Stimulated activated naive CD8-positive, alpha-beta T cell treated with anti-CD3 and anti-CD28 coated beads, Interleukin-15, Interleukin-2, amounts not matched to agents 100 ng/mL and 50 ng/mL, for 24 hours (primary cell): Measurements from ENCODE around the gene KIT.

Experiments used
- H3K27ac Mint-ChIP-seq: one replicate; pipeline ENCODE4 v1.8.0; 2021; ENCODE audit warnings: mild to moderate bottlenecking, mixed read lengths
- H3K27me3 Mint-ChIP-seq: one replicate; pipeline ENCODE4 v1.8.0; 2021; ENCODE audit warnings: mixed read lengths
- H3K36me3 Mint-ChIP-seq: one replicate; pipeline ENCODE4 v1.8.0; 2021; ENCODE audit warnings: low read depth, mixed read lengths
- H3K4me1 Mint-ChIP-seq: one replicate; pipeline ENCODE4 v1.8.0; 2021; ENCODE audit warnings: low read depth, mixed read lengths
- H3K4me3 Mint-ChIP-seq: one replicate; pipeline ENCODE4 v1.8.0; 2021; ENCODE audit warnings: mild to moderate bottlenecking, mixed read lengths
- H3K9me3 Mint-ChIP-seq: one replicate; pipeline ENCODE4 v1.8.0; 2021; ENCODE audit warnings: mixed read lengths

KIT gene

GRCh38 chr4:54651050-54651449 is 6.7 kb upstream of the KIT start:
- Mint-ChIP-seq H3K36me3 (no peaks in the 10 kb centered on the region), H3K4me1 (no peaks in the 10 kb centered on the region), H3K27ac (no peak overlapping the region), H3K27me3 (peaks cover 18% of the 10 kb centered on the region), H3K9me3 (no peaks in the 10 kb centered on the region), H3K4me3 (no peak overlapping the region)

GRCh38 chr4:54654753-54655152 is 3.0 kb upstream of the KIT start:
- Mint-ChIP-seq H3K4me1 (peaks cover 22% of the 10 kb centered on the region), H3K9me3 (no peaks in the 10 kb centered on the region), H3K27me3 (peaks cover 40% of the 10 kb centered on the region)

GRCh38 chr4:54657185-54657550 is 589 bp upstream of the KIT start:
- Mint-ChIP-seq H3K27ac (no peak overlapping the region), H3K36me3 (no peaks in the 10 kb centered on the region), H3K27me3 (peaks cover 61% of the 10 kb centered on the region), H3K9me3 (no peaks in the 10 kb centered on the region), H3K4me1 (peaks cover 28% of the 10 kb centered on the region), H3K4me3 (peak overlapping the region; percentile 59)

More at GRCh38 chr4:54654753-54655152, 3.0 kb upstream of the KIT start:
- no peak overlapping the region for H3K4me3 Mint-ChIP-seq
- H3K36me3 Mint-ChIP-seq = no peaks in the 10 kb centered on the region
- no peak overlapping the region for H3K27ac Mint-ChIP-seq

GRCh38 chr4:54658252-54659093 is 716 bp downstream of the KIT start:
- Mint-ChIP-seq H3K27ac (no peak overlapping the region), H3K4me3 (peak overlapping the region; percentile 76), H3K36me3 (no peaks in the 10 kb centered on the region), H3K27me3 (peaks cover 62% of the 10 kb centered on the region), H3K9me3 (no peaks in the 10 kb centered on the region), H3K4me1 (peaks cover 28% of the 10 kb centered on the region)

GRCh38 chr4:54659313-54659712 is 1.6 kb downstream of the KIT start:
- no peaks in the 10 kb centered on the region for H3K36me3 Mint-ChIP-seq
- peaks cover 28% of the 10 kb centered on the region for H3K4me1 Mint-ChIP-seq
- H3K27me3 Mint-ChIP-seq = peaks cover 61% of the 10 kb centered on the region
- no peaks in the 10 kb centered on the region for H3K9me3 Mint-ChIP-seq
- H3K4me3 Mint-ChIP-seq = peak overlapping the region; percentile 76
- peak overlapping the region; percentile 23 for H3K27ac Mint-ChIP-seq

- H3K4me1 Mint-ChIP-seq = peaks cover 28% of the 10 kb centered on the region
- H3K27ac Mint-ChIP-seq = no peak overlapping the region
- H3K4me3 Mint-ChIP-seq = peak overlapping the region; percentile 52
- peaks cover 61% of the 10 kb centered on the region for H3K27me3 Mint-ChIP-seq
- H3K36me3 Mint-ChIP-seq = no peaks in the 10 kb centered on the region
- H3K9me3 Mint-ChIP-seq = no peaks in the 10 kb centered on the region
These were observed 2.2 kb downstream of the KIT start for GRCh38 chr4:54659749-54660535.

GRCh38 chr4:54660591-54660990 is 2.8 kb downstream of the KIT start:
- Mint-ChIP-seq H3K9me3 (no peaks in the 10 kb centered on the region), H3K4me3 (no peak overlapping the region), H3K27ac (no peak overlapping the region), H3K27me3 (peaks cover 63% of the 10 kb centered on the region), H3K4me1 (peaks cover 28% of the 10 kb centered on the region), H3K36me3 (no peaks in the 10 kb centered on the region)

GRCh38 chr4:54661169-54661568 is 3.4 kb downstream of the KIT start:
- Mint-ChIP-seq H3K9me3 (no peaks in the 10 kb centered on the region), H3K4me1 (peaks cover 28% of the 10 kb centered on the region), H3K4me3 (no peak overlapping the region), H3K36me3 (no peaks in the 10 kb centered on the region), H3K27ac (no peak overlapping the region), H3K27me3 (peaks cover 63% of the 10 kb centered on the region)

GRCh38 chr4:54661686-54662085 is 3.9 kb downstream of the KIT start:
- Mint-ChIP-seq H3K4me1 (peaks cover 28% of the 10 kb centered on the region), H3K9me3 (no peaks in the 10 kb centered on the region), H3K36me3 (no peaks in the 10 kb centered on the region), H3K4me3 (no peak overlapping the region), H3K27me3 (peaks cover 58% of the 10 kb centered on the region), H3K27ac (no peak overlapping the region)

GRCh38 chr4:54662123-54662522 is 4.4 kb downstream of the KIT start:
- Mint-ChIP-seq H3K4me1 (peaks cover 23% of the 10 kb centered on the region), H3K36me3 (no peaks in the 10 kb centered on the region), H3K4me3 (no peak overlapping the region), H3K27ac (no peak overlapping the region), H3K9me3 (no peaks in the 10 kb centered on the region), H3K27me3 (peaks cover 53% of the 10 kb centered on the region)

- Mint-ChIP-seq H3K27me3 (peaks cover 54% of the 10 kb centered on the region), H3K27ac (no peak overlapping the region), H3K9me3 (no peaks in the 10 kb centered on the region), H3K4me1 (peaks cover 21% of the 10 kb centered on the region), H3K4me3 (no peak overlapping the region), H3K36me3 (no peaks in the 10 kb centered on the region)
These were observed 5.3 kb downstream of the KIT start for GRCh38 chr4:54662901-54663585.

GRCh38 chr4:54664400-54664799 is 6.6 kb downstream of the KIT start:
- Mint-ChIP-seq H3K36me3 (no peaks in the 10 kb centered on the region), H3K27ac (no peak overlapping the region), H3K4me3 (no peak overlapping the region), H3K9me3 (no peaks in the 10 kb centered on the region), H3K4me1 (peaks cover 9% of the 10 kb centered on the region), H3K27me3 (peaks cover 55% of the 10 kb centered on the region)

- H3K27ac Mint-ChIP-seq = no peak overlapping the region
- no peaks in the 10 kb centered on the region for H3K36me3 Mint-ChIP-seq
- no peak overlapping the region for H3K4me3 Mint-ChIP-seq
- no peaks in the 10 kb centered on the region for H3K9me3 Mint-ChIP-seq
- peaks cover 28% of the 10 kb centered on the region for H3K27me3 Mint-ChIP-seq
- no peaks in the 10 kb centered on the region for H3K4me1 Mint-ChIP-seq
These were observed 10.4 kb downstream of the KIT start for GRCh38 chr4:54668014-54668611.

- Mint-ChIP-seq H3K27ac (no peak overlapping the region), H3K4me1 (no peaks in the 10 kb centered on the region), H3K9me3 (no peaks in the 10 kb centered on the region), H3K4me3 (no peak overlapping the region), H3K27me3 (peaks cover 23% of the 10 kb centered on the region), H3K36me3 (no peaks in the 10 kb centered on the region)
These were observed 12.1 kb downstream of the KIT start for GRCh38 chr4:54669831-54670230.
